H1 (cell line): ENCODE data around the gene CASKIN2. TPM values are rescaled to one million over a fixed set of nuclear protein-coding genes. Genes with fewer than 3 reads are reported as not detected.

ENCODE experiments used
- CTCF ChIA-PET: fragments of 300-600 bp; sonication (Branson Sonifier 250); formaldehyde crosslinking; loops from one replicate; lab custom pipeline; 2021; ENCODE audit not compliant: partially characterized antibody; lab: Charles Lee
- POLR2A ChIA-PET: fragments of 300-600 bp; sonication (Branson Sonifier 250); formaldehyde crosslinking; loops from one replicate; lab custom pipeline; 2021; ENCODE audit warnings: inconsistent platforms; ENCODE audit not compliant: partially characterized antibody; lab: Charles Lee
- DNase-seq, 2 experiments: peaks; one replicate each; pipeline versions ENCODE4 v3.0.0 to v3.0.0-alpha.2; 2010 to 2022; ENCODE audit warnings: low spot score in 2 of 2, low read depth in 1 of 2, mixed read lengths in 1 of 2
- FAIRE-seq: peaks from 2 replicates; lab custom pipeline; 2011; peaks lifted over from hg19 to GRCh38; lab: Jason Lieb, UNC
- H2AFZ ChIP-seq: 2 replicates; pipeline ENCODE4 v1.8.1; 2012; ENCODE audit warnings: low read length, inconsistent platforms
- H2AK5ac ChIP-seq: 2 replicates; pipeline ENCODE4 v1.6.1; 2013; ENCODE audit warnings: low read depth, low read length
- H2BK120ac ChIP-seq: replicated peaks from 2 replicates; pipeline ENCODE3; 2013; ENCODE audit warnings: low read depth, low read length, inconsistent platforms
- H2BK12ac ChIP-seq: 2 replicates; pipeline ENCODE4 v1.6.1; 2013; ENCODE audit warnings: low read depth, low read length
- H2BK15ac ChIP-seq: 2 replicates; pipeline ENCODE4 v1.6.1; 2013; ENCODE audit warnings: low read length
- H2BK20ac ChIP-seq: 2 replicates; pipeline ENCODE4 v1.6.1; 2013; ENCODE audit warnings: low read length
- H2BK5ac ChIP-seq: 2 replicates; pipeline ENCODE4 v1.6.1; 2013; ENCODE audit warnings: low read depth, low read length
- H3K14ac ChIP-seq: 2 replicates; pipeline ENCODE4 v1.6.1; 2013; ENCODE audit warnings: inconsistent platforms; ENCODE audit not compliant: insufficient read length
- H3K18ac ChIP-seq: 2 replicates; pipeline ENCODE4 v1.6.1; 2013; ENCODE audit warnings: low read length; ENCODE audit errors: extremely low read depth
- H3K23ac ChIP-seq: 2 replicates; pipeline ENCODE4 v1.6.1; 2013; ENCODE audit warnings: inconsistent platforms; ENCODE audit not compliant: insufficient read length
- H3K23me2 ChIP-seq: 2 replicates; pipeline ENCODE4 v1.6.1; 2013; ENCODE audit warnings: low read depth, low read length
- H3K27ac ChIP-seq: 2 replicates; pipeline ENCODE4 v1.6.1; 2011; ENCODE audit warnings: low read depth, low read length, inconsistent platforms
- H3K27me3 ChIP-seq, 4 experiments: replicated peaks in 1 of 4; 1 replicate in 1 of 4; 2 replicates in 3 of 4; pipeline versions ENCODE4 v1.6.1 to v1.8.1; 2011 to 2013; ENCODE audit warnings: low read length in 3 of 4, mild to moderate bottlenecking in 3 of 4, inconsistent platforms in 2 of 4, mixed read lengths in 2 of 4, moderate library complexity in 1 of 4; ENCODE audit not compliant: control insufficient read depth in 3 of 4, insufficient read depth in 3 of 4; ENCODE audit errors: extremely low read depth in 1 of 4
- H3K36me3 ChIP-seq, 4 experiments: 2 replicates each; pipeline versions ENCODE4 v1.6.1 to v1.8.1; 2011 to 2013; ENCODE audit warnings: mild to moderate bottlenecking in 4 of 4, low read length in 3 of 4, moderate library complexity in 2 of 4, control low read depth in 1 of 4, inconsistent platforms in 1 of 4; ENCODE audit not compliant: insufficient read depth in 4 of 4, control insufficient read depth in 2 of 4
- H3K4ac ChIP-seq: replicated peaks from 2 replicates; pipeline ENCODE3; 2013; ENCODE audit warnings: low read length, low read depth, mixed read lengths, inconsistent platforms; ENCODE audit not compliant: insufficient read length
- H3K4me1 ChIP-seq, 4 experiments: replicated peaks in 1 of 4; 1 replicate in 1 of 4; 2 replicates in 3 of 4; pipeline versions ENCODE4 v1.6.1 to v1.8.1; 2011 to 2013; ENCODE audit warnings: low read length in 3 of 4, inconsistent platforms in 2 of 4, mixed read lengths in 1 of 4; ENCODE audit not compliant: insufficient read depth in 4 of 4, control insufficient read depth in 3 of 4
- H3K4me2 ChIP-seq, 2 experiments: 2 replicates each; pipeline versions ENCODE4 v1.6.1 to v1.8.1; 2011 to 2013; ENCODE audit warnings: low read depth in 2 of 2, low read length in 2 of 2, control low read depth in 1 of 2, inconsistent platforms in 1 of 2, mild to moderate bottlenecking in 1 of 2; ENCODE audit not compliant: insufficient read depth in 1 of 2
- H3K4me3 ChIP-seq, 4 experiments: fragments of 200-600, 300-600 bp in 1 of 4; sonication (generic), shearing (Covaris generic), sonication (Bioruptor Twin) in 1 of 4; 2 replicates each; pipeline versions ENCODE4 v1.5.1 to v1.8.1; 2011 to 2016; ENCODE audit warnings: low read length in 4 of 4, low read depth in 3 of 4, control low read depth in 2 of 4, inconsistent platforms in 2 of 4, mild to moderate bottlenecking in 2 of 4, mixed read lengths in 1 of 4, moderate library complexity in 1 of 4; ENCODE audit not compliant: insufficient read depth in 2 of 4; ENCODE audit errors: extremely low read depth in 1 of 4
- H3K56ac ChIP-seq: replicated peaks from 2 replicates; pipeline ENCODE3; 2013; ENCODE audit warnings: low read depth, mild to moderate bottlenecking, mixed read lengths, low read length, inconsistent platforms; ENCODE audit not compliant: insufficient read length
- H3K79me1 ChIP-seq: 2 replicates; pipeline ENCODE4 v1.6.1; 2013; ENCODE audit warnings: low read depth, low read length, control low read depth
- H3K79me2 ChIP-seq, 2 experiments: 2 replicates each; pipeline versions ENCODE4 v1.6.1 to v1.8.1; 2012 to 2013; ENCODE audit warnings: low read length in 2 of 2, mild to moderate bottlenecking in 2 of 2, inconsistent platforms in 1 of 2; ENCODE audit not compliant: insufficient read depth in 2 of 2, control insufficient read depth in 1 of 2
- H3K9ac ChIP-seq, 4 experiments: replicated peaks in 1 of 4; 1 replicate in 1 of 4; 2 replicates in 3 of 4; pipeline versions ENCODE4 v1.6.1 to v1.8.1; 2011 to 2013; ENCODE audit warnings: low read depth in 3 of 4, low read length in 3 of 4, control low read depth in 2 of 4, mild to moderate bottlenecking in 2 of 4, moderate library complexity in 2 of 4, inconsistent platforms in 1 of 4; ENCODE audit errors: extremely low read depth in 1 of 4
- H3K9me3 ChIP-seq, 2 experiments: 2 replicates each; pipeline versions ENCODE4 v1.6.1 to v1.8.1; 2012 to 2013; ENCODE audit warnings: mild to moderate bottlenecking in 2 of 2, moderate library complexity in 2 of 2, control low read depth in 1 of 2, inconsistent platforms in 1 of 2, low read depth in 1 of 2, low read length in 1 of 2, mixed read lengths in 1 of 2; ENCODE audit not compliant: insufficient read depth in 2 of 2
- H4K20me1 ChIP-seq, 2 experiments: replicated peaks in 1 of 2; 2 replicates each; pipeline versions ENCODE3 to v1.8.1; 2011 to 2013; ENCODE audit warnings: inconsistent platforms in 2 of 2, low read length in 2 of 2, mild to moderate bottlenecking in 1 of 2; ENCODE audit not compliant: insufficient read depth in 2 of 2, control insufficient read depth in 1 of 2
- H4K5ac ChIP-seq: 2 replicates; pipeline ENCODE4 v1.6.1; 2013; ENCODE audit warnings: low read length, low read depth, mixed read lengths, inconsistent platforms; ENCODE audit not compliant: insufficient read length
- H4K8ac ChIP-seq: 2 replicates; pipeline ENCODE4 v1.8.0; 2013; ENCODE audit warnings: mild to moderate bottlenecking, moderate library complexity, low read length, inconsistent platforms; ENCODE audit not compliant: insufficient read depth; ENCODE audit errors: extremely low read depth
- H4K91ac ChIP-seq: replicated peaks from 2 replicates; pipeline ENCODE3; 2013; ENCODE audit warnings: low read length, mixed read lengths, inconsistent platforms; ENCODE audit not compliant: insufficient read length
- BRCA1 ChIP-seq: IDR thresholded peaks from 2 replicates; pipeline ENCODE4 v1.6.1; 2012; ENCODE audit warnings: low read depth, low read length, improper control_type of control experiment
- E2F6 ChIP-seq: IDR thresholded peaks from 2 replicates; pipeline ENCODE4 v1.6.1; 2012; ENCODE audit warnings: inconsistent platforms
- POU5F1 ChIP-seq: IDR thresholded peaks from 2 replicates; pipeline ENCODE4 v1.6.1; 2011; ENCODE audit warnings: low read depth, mild to moderate bottlenecking, low read length, moderate library complexity
- RXRA ChIP-seq: IDR thresholded peaks from 2 replicates; pipeline ENCODE4 v1.6.1; 2011; ENCODE audit warnings: low read depth, mild to moderate bottlenecking, low read length, moderate library complexity; ENCODE audit not compliant: insufficient read depth
- SIN3A ChIP-seq, 2 experiments: IDR thresholded peaks in 1 of 2; conservative IDR thresholded peaks in 1 of 2; 2 replicates each; pipeline ENCODE4 v1.6.1; 2011 to 2012; ENCODE audit warnings: low read length in 2 of 2, improper control_type of control experiment in 1 of 2, low read depth in 1 of 2, mild to moderate bottlenecking in 1 of 2
- SP1 ChIP-seq: IDR thresholded peaks from 2 replicates; pipeline ENCODE4 v1.6.1; 2011; ENCODE audit warnings: low read depth, low read length
- SP4 ChIP-seq: IDR thresholded peaks from 2 replicates; pipeline ENCODE4 v1.6.1; 2012; ENCODE audit warnings: low read length, inconsistent platforms
- SRF ChIP-seq: IDR thresholded peaks from 2 replicates; pipeline ENCODE4 v1.6.1; 2011; ENCODE audit warnings: mild to moderate bottlenecking, low read depth, low read length, moderate library complexity
- TBP ChIP-seq: IDR thresholded peaks from 2 replicates; pipeline ENCODE4 v1.6.1; 2011; ENCODE audit warnings: low read depth, low read length, improper control_type of control experiment
- WGBS, 2 experiments: shearing (Covaris generic) in 1 of 2; methylation state at CpG; one replicate each; pipeline versions ENCODE4 v1.1.6 to v1.1.7; 2013 to 2015; ENCODE audit warnings: low lambda C conversion rate in 2 of 2, mixed read lengths in 2 of 2, inconsistent platforms in 1 of 2, low coverage in 1 of 2, missing lambda C conversion rate in 1 of 2; ENCODE audit not compliant: insufficient replicate concordance in 2 of 2, insufficient coverage in 1 of 2, insufficient read length in 1 of 2; ENCODE audit errors: extremely low coverage in 1 of 2, missing lambda C conversion rate in 1 of 2; 5-methylcytosine and 5-hydroxymethylcytosine counted together
- polyA plus RNA-seq, 7 experiments: library from polyadenylated mRNA; depleted of rRNA in 3 of 7; stranded (reverse) in 5 of 7; unstranded in 2 of 7; fragments of >200 nt in 5 of 7; fragments of 200-250 nt in 2 of 7; gene quantifications; 1 replicate in 5 of 7; 2 replicates in 1 of 7; 4 replicates in 1 of 7; pipeline versions ENCODE4 v1.2.1 to v1.2.3, GENCODE V29; 2011 to 2013; ENCODE audit warnings: missing spikeins in 2 of 7, mixed read lengths in 2 of 7
- total RNA-seq: library from RNA; stranded (reverse); fragmentation: NEBNext Ultra II Directional; extraction: Animal tissue kit (Norgen Biotek cat#: 25700); gene quantifications from 2 replicates; pipeline ENCODE4 v1.2.1, GENCODE V29; 2021

CASKIN2 gene
- total and polyA plus RNA-seq, 2 of the 8 experiments (the other 6 are each of a cell fraction or from before 2014, with no cell fraction given): 6.7 to 32.3 TPM

- 10% methylated on average over 16 of the region's 22 CpGs; no CpG with 5 or more reads in 1 of the 2 experiments for WGBS, 2 experiments
- Histone ChIP-seq H3K4me3 (peak overlapping the region; percentile 11 to 60 (median 42); a peak in 7 of 8 replicates), H2BK12ac (peak overlapping the region; percentile 94; the same call in 1 of the 2 replicates), H3K27ac (peak overlapping the region; percentile 87), H3K23me2 (peaks cover 1% of the 10 kb centered on the region; the same call in 1 of the 2 replicates), H4K91ac (peak overlapping the region; percentile 85), H3K4me1 (peaks cover 10 to 22% (median 15%) of the 10 kb centered on the region in 4 experiments), H3K4ac (peak overlapping the region; percentile 75), H2BK15ac (peak overlapping the region; percentile 95; the same call in 1 of the 2 replicates), H2AFZ (no peak overlapping the region), H4K5ac (peak overlapping the region; percentile 70), H3K56ac (no peak overlapping the region), H3K79me1 (no peaks in the 10 kb centered on the region), H3K18ac (peak overlapping the region; percentile 95), H2AK5ac (peak overlapping the region; percentile 54; the same call in 1 of the 2 replicates), H3K79me2 (no peaks in the 10 kb centered on the region), H3K4me2 (peak overlapping the region; percentile 48 to 87), H3K27me3 (no peaks in the 10 kb centered on the region), H4K20me1 (no peaks in the 10 kb centered on the region), H2BK5ac (peak overlapping the region; percentile 99; the same call in 1 of the 2 replicates), H3K23ac (no peak overlapping the region), H3K36me3 (no peaks in the 10 kb centered on the region), H4K8ac (peak overlapping the region; percentile 76), H2BK120ac (peak overlapping the region; percentile 47), H3K9me3 (no peaks in the 10 kb centered on the region), H3K14ac (no peak overlapping the region), H3K9ac (peak overlapping the region in 2 of 4 experiments; percentile 43 to 56; a peak in 4 of 7 replicates), H2BK20ac (0 out of 2 replicates have a peak overlapping the region, but pooled peaks have one; percentile 55)
- FAIRE-seq (peak; percentile 28), DNase-seq (peak in 1 of 2 experiments; percentile 86)
- ChIA-PET POLR2A (interaction anchor here (0.6 to 2.9 kb wide), 5 partner anchors 24 to 33 kb away, joined by 3 to 19 read pairs (median 3); partner anchors contain the start of genes LLGL2 and TSEN54), CTCF (interaction anchor here (0.9 to 2.6 kb wide), 9 partner anchors 10 to 444 kb away, joined by 3 to 7 read pairs (median 4); partner anchors contain the start of genes SMIM5 and TSEN54)
- peak; percentile 91; the same call in 1 of the 2 replicates for TF ChIP-seq SP4
- TF ChIP-seq POU5F1: no peak
- no peak for TF ChIP-seq E2F6
- TF ChIP-seq SIN3A (conservative IDR thresholded peaks at IDR 0.05 in 1 of 2, IDR thresholded peaks at IDR 0.05 in 1 of 2; ENCODE audit: low read depth in 1 of 2, low read length in 2 of 2): peak in 1 of 2 experiments; percentile 91; a peak in 2 of 4 replicates
- TF ChIP-seq RXRA: no peak
- peak; percentile 16; the same call in 1 of the 2 replicates for TF ChIP-seq SP1
- no peak for TF ChIP-seq SRF
- TF ChIP-seq TBP: peak; percentile 24; the same call in 1 of the 2 replicates
- no peak for TF ChIP-seq BRCA1
These were observed 34.2 kb upstream of the CASKIN2 start for GRCh38 chr17:75549246-75550138.
